IMR-90 (cell line): Measurements from ENCODE around the gene TMEM52B. TPM values are rescaled to one million over a fixed set of nuclear protein-coding genes. Genes with fewer than 3 reads are reported as not detected.
A peak's percentile ranks its signal among the peaks of the same experiment; 100 is the strongest.

ENCODE experiments used
- ATAC-seq: fragments of 200-7000 bp; cut with Tn5 transposase; 2 replicates; pipeline ENCODE4 v1.9.1; 2020; ENCODE audit warnings: low read depth, mild to moderate bottlenecking, moderate library complexity
- BruUV-seq: library from RNA; stranded (reverse); fragments of 400-500 nt; replicated peaks from 2 replicates; lab custom pipeline; 2021; lab: Mats Ljungman, UMichigan
- CTCF ChIA-PET: fragments of 300-600 bp; formaldehyde crosslinking; extraction: SDS; loops from one replicate; lab custom pipeline; 2021; ENCODE audit warnings: antibody characterized with exemption; lab: Yijun Ruan, JAX
- POLR2A ChIA-PET: fragments of 300-600 bp; sonication (Branson Sonifier 250); formaldehyde crosslinking; loops from one replicate; lab custom pipeline; 2022; ENCODE audit warnings: antibody characterized with exemption; ENCODE audit not compliant: unreplicated experiment; lab: Charles Lee
- DNase-seq: peaks from one replicate; pipeline ENCODE4 v3.0.0; 2013
- H2AFZ ChIP-seq: replicated peaks from 2 replicates; pipeline ENCODE3; 2013; ENCODE audit warnings: low read length, mild to moderate bottlenecking; ENCODE audit not compliant: poor library complexity
- H2AK5ac ChIP-seq: 2 replicates; pipeline ENCODE4 v1.6.1; 2013; ENCODE audit warnings: low read depth, low read length, inconsistent platforms
- H2AK9ac ChIP-seq: replicated peaks from 2 replicates; pipeline ENCODE3; 2013; ENCODE audit warnings: mild to moderate bottlenecking, low read depth, low read length, moderate library complexity; ENCODE audit not compliant: poor library complexity
- H2BK120ac ChIP-seq: 2 replicates; pipeline ENCODE4 v1.6.1; 2013; ENCODE audit warnings: low read depth, low read length, inconsistent platforms
- H2BK15ac ChIP-seq: 3 replicates; pipeline ENCODE4 v1.6.1; 2013; ENCODE audit warnings: low read depth, low read length, inconsistent platforms
- H2BK20ac ChIP-seq: 2 replicates; pipeline ENCODE4 v1.6.1; 2013; ENCODE audit warnings: low read depth, mild to moderate bottlenecking, inconsistent platforms, low read length, moderate library complexity
- H2BK5ac ChIP-seq: 2 replicates; pipeline ENCODE4 v1.6.1; 2013; ENCODE audit warnings: mild to moderate bottlenecking, low read depth, low read length, inconsistent platforms; ENCODE audit not compliant: poor library complexity, severe bottlenecking
- H3K14ac ChIP-seq: replicated peaks from 2 replicates; pipeline ENCODE4 v1.6.1; 2013; ENCODE audit warnings: low read depth, low read length, inconsistent platforms
- H3K18ac ChIP-seq: 2 replicates; pipeline ENCODE4 v1.6.1; 2013; ENCODE audit warnings: low read depth, low read length, control low read depth
- H3K23ac ChIP-seq: 2 replicates; pipeline ENCODE4 v1.6.1; 2013; ENCODE audit warnings: low read depth, low read length, inconsistent platforms
- H3K27ac ChIP-seq: 2 replicates; pipeline ENCODE4 v1.5.1; 2013; ENCODE audit warnings: mild to moderate bottlenecking, control low read depth, low read length; ENCODE audit not compliant: insufficient read depth
- H3K27me3 ChIP-seq: 2 replicates; pipeline ENCODE4 v1.6.1; 2013; ENCODE audit warnings: low read length; ENCODE audit not compliant: control insufficient read depth, insufficient read depth
- H3K36me3 ChIP-seq: 2 replicates; pipeline ENCODE4 v1.6.1; 2013; ENCODE audit warnings: low read length, mixed read lengths; ENCODE audit not compliant: control insufficient read depth, insufficient read depth
- H3K4ac ChIP-seq: 2 replicates; pipeline ENCODE4 v1.6.1; 2013; ENCODE audit warnings: low read depth, low read length, inconsistent platforms
- H3K4me1 ChIP-seq: 2 replicates; pipeline ENCODE4 v1.6.1; 2013; ENCODE audit warnings: low read length, mixed read lengths; ENCODE audit not compliant: control insufficient read depth, insufficient read depth
- H3K4me2 ChIP-seq: 2 replicates; pipeline ENCODE4 v1.6.1; 2013; ENCODE audit warnings: low read depth, mild to moderate bottlenecking, control low read depth, low read length, moderate library complexity
- H3K4me3 ChIP-seq: 2 replicates; pipeline ENCODE4 v1.5.1; 2013; ENCODE audit warnings: low read depth, mild to moderate bottlenecking, control low read depth, low read length, moderate library complexity; ENCODE audit not compliant: insufficient read depth
- H3K56ac ChIP-seq: 2 replicates; pipeline ENCODE4 v1.6.1; 2013; ENCODE audit warnings: low read length, inconsistent platforms; ENCODE audit not compliant: insufficient read depth; ENCODE audit errors: extremely low read depth
- H3K79me1 ChIP-seq, 2 experiments: 2 replicates each; pipeline ENCODE4 v1.6.1; 2013; ENCODE audit warnings: low read length in 2 of 2, inconsistent platforms in 1 of 2, low read depth in 1 of 2
- H3K9ac ChIP-seq: 2 replicates; pipeline ENCODE4 v1.6.1; 2013; ENCODE audit warnings: low read depth, low read length, control low read depth
- H3K9me1 ChIP-seq: 2 replicates; pipeline ENCODE4 v1.6.1; 2013; ENCODE audit warnings: low read length, inconsistent platforms; ENCODE audit not compliant: insufficient read depth
- H3K9me3 ChIP-seq: 2 replicates; pipeline ENCODE4 v1.6.1; 2013; ENCODE audit warnings: low read length; ENCODE audit not compliant: control insufficient read depth, insufficient read depth
- H4K20me1 ChIP-seq: 2 replicates; pipeline ENCODE4 v1.6.1; 2013; ENCODE audit warnings: low read length, inconsistent platforms; ENCODE audit not compliant: insufficient read depth
- H4K5ac ChIP-seq: 2 replicates; pipeline ENCODE4 v1.6.1; 2013; ENCODE audit warnings: mild to moderate bottlenecking, low read depth, low read length, control low read depth
- H4K8ac ChIP-seq, 2 experiments: 2 replicates each; pipeline ENCODE4 v1.6.1; 2013; ENCODE audit warnings: low read depth in 2 of 2, low read length in 2 of 2, control low read depth in 1 of 2, inconsistent platforms in 1 of 2
- H4K91ac ChIP-seq: 2 replicates; pipeline ENCODE4 v1.6.1; 2013; ENCODE audit warnings: low read depth, low read length, inconsistent platforms; ENCODE audit not compliant: insufficient read depth
- BHLHE40 ChIP-seq: fragments of 150-350 bp; IDR thresholded peaks from 2 replicates; pipeline ENCODE4 v1.6.1; 2016; ENCODE audit warnings: mild to moderate bottlenecking, low read depth, low read length
- MAFK ChIP-seq: IDR thresholded peaks from 2 replicates; pipeline ENCODE4 v1.6.1; 2012; ENCODE audit warnings: low read depth, low read length, improper control_type of control experiment
- WGBS, 2 experiments: methylation state at CpG; one replicate each; pipeline versions ENCODE4 v1.1.5 to v1.1.7; 2013; ENCODE audit warnings: missing lambda C conversion rate in 2 of 2; ENCODE audit not compliant: insufficient read length in 1 of 2; ENCODE audit errors: extremely low coverage in 2 of 2; 5-methylcytosine and 5-hydroxymethylcytosine counted together
- dilution Hi-C: fragments of 300-500 bp; cut with HindIII; formaldehyde crosslinking; loops from one replicate; pipeline ENCODE4 v1.14.3; 2018; ENCODE audit warnings: low sequenced_read_pairs; ENCODE audit not compliant: unreplicated experiment
- in situ Hi-C: fragments of 300-500 bp; cut with MboI; formaldehyde crosslinking; loops from 3 replicates; pipeline ENCODE4 v1.14.3; 2019; ENCODE audit warnings: low sequenced_read_pairs, inconsistent platforms, mixed read lengths
- intact Hi-C: fragments of 100-400 bp; cut with micrococcal nuclease; formaldehyde crosslinking; loops from 2 replicates; pipeline ENCODE4 v1.10.0; 2022
- polyA plus RNA-seq, 3 experiments: library from polyadenylated mRNA; depleted of rRNA; stranded (reverse); fragments of >200 nt; gene quantifications; 2 replicates each; pipeline ENCODE4 v1.2.3, GENCODE V29; 2012; ENCODE audit warnings: low replicate concordance in 1 of 3
- total RNA-seq: library from RNA; depleted of rRNA; stranded (reverse); fragments of >200 nt; gene quantifications from 2 replicates; pipeline ENCODE4 v1.2.3, GENCODE V29; 2012
- TF ChIP-seq, protein P1 (sequence below): conservative IDR thresholded peaks from 2 replicates; pipeline ENCODE4 v1.5.1; 2012; ENCODE audit warnings: mild to moderate bottlenecking, low read depth, low read length, improper control_type of control experiment

Gene TMEM52B
- total and polyA plus RNA-seq, 2 of the 4 experiments (the other 2 are of a cell fraction): 2.0 to 3.6 TPM

DNA sequence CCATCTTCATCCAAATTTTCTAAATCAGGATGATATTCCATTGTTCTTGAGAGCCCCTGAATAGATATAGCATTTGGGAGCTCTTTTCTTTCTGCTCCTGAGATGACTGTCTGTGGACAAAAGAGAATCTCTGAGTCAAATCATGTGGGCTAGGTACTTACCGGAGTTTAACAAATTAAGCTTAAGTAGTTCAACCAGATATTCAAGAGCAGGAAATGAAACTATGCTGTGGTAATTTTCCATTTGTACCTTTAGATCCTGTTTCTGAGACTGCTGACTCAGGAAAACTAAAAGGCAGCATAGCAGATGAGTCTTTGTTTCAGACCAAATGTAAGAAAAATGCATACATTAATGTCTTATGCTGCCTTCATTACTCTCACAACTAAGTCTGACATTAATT is 48.8 kb upstream of the TMEM52B start, which contains the start of gene CLEC7A:
TSS of gene CLEC7A (minus strand) at position 158 of the 400 bp plus-strand sequence. CDS start at position 41, 117 bp downstream.
- Histone ChIP-seq H4K20me1 (no peaks in the 10 kb centered on the region), H4K91ac (no peak within 1 kb of the TSS), H3K27me3 (peaks cover 5% of the 10 kb centered on the region; the same call in 1 of the 2 replicates), H4K8ac (no peak within 1 kb of the TSS), H3K4me3 (no peak within 1 kb of the TSS), H3K79me1 (no peaks in the 10 kb centered on the region), H3K4me2 (no peak within 1 kb of the TSS), H2BK5ac (no peak within 1 kb of the TSS), H2BK120ac (no peak within 1 kb of the TSS), H3K9me3 (no peaks in the 10 kb centered on the region), H3K23ac (no peak within 1 kb of the TSS), H2AK9ac (no peak within 1 kb of the TSS), H3K27ac (no peak within 1 kb of the TSS), H3K36me3 (no peaks in the 10 kb centered on the region), H2AK5ac (no peak within 1 kb of the TSS), H3K9me1 (no peaks in the 10 kb centered on the region), H3K14ac (no peak within 1 kb of the TSS), H3K9ac (no peak within 1 kb of the TSS), H2BK15ac (no peak within 1 kb of the TSS), H3K18ac (no peak within 1 kb of the TSS), H3K4me1 (no peaks in the 10 kb centered on the region), H2BK20ac (0 out of 2 replicates have a peak within 1 kb of the TSS, but pooled peaks have one; percentile 53), H3K56ac (no peak within 1 kb of the TSS), H3K4ac (no peak within 1 kb of the TSS), H4K5ac (no peak within 1 kb of the TSS), H2AFZ (no peak within 1 kb of the TSS)
- BruUV-seq: no TSS peak
- POLR2A ChIA-PET: no interaction called here
- no peak for ATAC-seq
- WGBS, 2 experiments: no CpG with 5 or more reads among the region's 1 CpG
- CTCF ChIA-PET: interaction anchor here (0.8 kb wide), 1 partner anchor 120 kb away, joined by 4 read pairs; no protein-coding TSS in a partner anchor
- DNase-seq: no peak
- in situ Hi-C loops: no loop called here
- dilution Hi-C loops: no loop called here
- TF ChIP-seq, protein P1, sequence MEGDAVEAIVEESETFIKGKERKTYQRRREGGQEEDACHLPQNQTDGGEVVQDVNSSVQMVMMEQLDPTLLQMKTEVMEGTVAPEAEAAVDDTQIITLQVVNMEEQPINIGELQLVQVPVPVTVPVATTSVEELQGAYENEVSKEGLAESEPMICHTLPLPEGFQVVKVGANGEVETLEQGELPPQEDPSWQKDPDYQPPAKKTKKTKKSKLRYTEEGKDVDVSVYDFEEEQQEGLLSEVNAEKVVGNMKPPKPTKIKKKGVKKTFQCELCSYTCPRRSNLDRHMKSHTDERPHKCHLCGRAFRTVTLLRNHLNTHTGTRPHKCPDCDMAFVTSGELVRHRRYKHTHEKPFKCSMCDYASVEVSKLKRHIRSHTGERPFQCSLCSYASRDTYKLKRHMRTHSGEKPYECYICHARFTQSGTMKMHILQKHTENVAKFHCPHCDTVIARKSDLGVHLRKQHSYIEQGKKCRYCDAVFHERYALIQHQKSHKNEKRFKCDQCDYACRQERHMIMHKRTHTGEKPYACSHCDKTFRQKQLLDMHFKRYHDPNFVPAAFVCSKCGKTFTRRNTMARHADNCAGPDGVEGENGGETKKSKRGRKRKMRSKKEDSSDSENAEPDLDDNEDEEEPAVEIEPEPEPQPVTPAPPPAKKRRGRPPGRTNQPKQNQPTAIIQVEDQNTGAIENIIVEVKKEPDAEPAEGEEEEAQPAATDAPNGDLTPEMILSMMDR: no peak
- TF ChIP-seq BHLHE40 (no peak), MAFK (peak; percentile 92)
- intact Hi-C loops: loop anchor here (2.0 kb wide), 1 partner anchor 17 kb away; no protein-coding TSS in a partner anchor
